ENCODE measurements around the gene RHBDL2. TPM values are rescaled to one million over a fixed set of nuclear protein-coding genes. Genes with fewer than 3 reads are reported as not detected.

The RHBDL2 gene
- total RNA-seq, 2 donors from 2014 or later = not detected

- H3K9ac ChIP-seq (ENCODE audit: extremely low read depth, low read length, poor library complexity, severe bottlenecking) = no peak overlapping the region
- H3K4me1 ChIP-seq (ENCODE audit: control insufficient read depth, insufficient read depth, low read length) = no peaks in the 10 kb centered on the region
- no peak overlapping the region for H3K4me3 ChIP-seq (ENCODE audit: low read length)
- no peak overlapping the region for H3K27ac ChIP-seq (ENCODE audit: low read depth, low read length)
- TF ChIP-seq, protein P1, sequence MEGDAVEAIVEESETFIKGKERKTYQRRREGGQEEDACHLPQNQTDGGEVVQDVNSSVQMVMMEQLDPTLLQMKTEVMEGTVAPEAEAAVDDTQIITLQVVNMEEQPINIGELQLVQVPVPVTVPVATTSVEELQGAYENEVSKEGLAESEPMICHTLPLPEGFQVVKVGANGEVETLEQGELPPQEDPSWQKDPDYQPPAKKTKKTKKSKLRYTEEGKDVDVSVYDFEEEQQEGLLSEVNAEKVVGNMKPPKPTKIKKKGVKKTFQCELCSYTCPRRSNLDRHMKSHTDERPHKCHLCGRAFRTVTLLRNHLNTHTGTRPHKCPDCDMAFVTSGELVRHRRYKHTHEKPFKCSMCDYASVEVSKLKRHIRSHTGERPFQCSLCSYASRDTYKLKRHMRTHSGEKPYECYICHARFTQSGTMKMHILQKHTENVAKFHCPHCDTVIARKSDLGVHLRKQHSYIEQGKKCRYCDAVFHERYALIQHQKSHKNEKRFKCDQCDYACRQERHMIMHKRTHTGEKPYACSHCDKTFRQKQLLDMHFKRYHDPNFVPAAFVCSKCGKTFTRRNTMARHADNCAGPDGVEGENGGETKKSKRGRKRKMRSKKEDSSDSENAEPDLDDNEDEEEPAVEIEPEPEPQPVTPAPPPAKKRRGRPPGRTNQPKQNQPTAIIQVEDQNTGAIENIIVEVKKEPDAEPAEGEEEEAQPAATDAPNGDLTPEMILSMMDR (conservative IDR thresholded peaks at IDR 0.05) = no peak
- Mint-ChIP-seq H3K36me3 (ENCODE audit: low read depth) (no peaks in the 10 kb centered on the region), H3K9me3 (no peaks in the 10 kb centered on the region), H3K4me1 (no peaks in the 10 kb centered on the region), H3K27me3 (ENCODE audit: insufficient read depth) (no peaks in the 10 kb centered on the region), H3K4me3 (no peak overlapping the region), H3K27ac (no peak overlapping the region)
- no peak for DNase-seq
- 62 to 68% methylated on average over 4 of the region's 4 CpGs for WGBS, 2 experiments (ENCODE audit: insufficient coverage in 1 of 2, insufficient read length in 1 of 2)
- H3K27me3 ChIP-seq (ENCODE audit: control insufficient read depth, insufficient read depth, low read length, poor library complexity, severe bottlenecking) = no peaks in the 10 kb centered on the region
- no peaks in the 10 kb centered on the region for H3K9me3 ChIP-seq (ENCODE audit: control insufficient read depth, low read length)
- no peaks in the 10 kb centered on the region for H3K36me3 ChIP-seq (ENCODE audit: control insufficient read depth, insufficient read depth, low read length)
Measured at GRCh38 chr1:38938722-38939260, 2.8 kb downstream of the RHBDL2 start.

DNA sequence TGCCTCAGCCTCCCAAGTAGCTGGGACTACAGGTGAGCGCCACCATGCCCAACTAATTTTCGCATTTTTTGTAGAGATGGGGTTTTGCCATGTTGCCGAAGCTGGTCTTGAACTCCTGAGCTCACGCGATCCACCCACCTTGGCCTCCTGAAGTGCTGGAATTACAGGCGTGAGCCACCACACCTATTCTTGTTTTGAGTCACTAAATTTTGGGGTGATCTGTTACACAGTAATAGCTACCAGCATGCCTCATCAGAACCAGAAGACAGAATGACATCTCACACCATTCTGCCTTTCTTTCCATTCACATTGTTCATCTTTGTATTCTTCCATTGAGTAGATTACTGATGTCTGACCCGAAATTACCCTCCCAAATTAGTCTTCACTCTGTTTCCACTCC, 9.1 kb downstream of the RHBDL2 start:
- Histone ChIP-seq H3K4me1 (ENCODE audit: control insufficient read depth, insufficient read depth, low read length) (no peaks in the 10 kb centered on the region), H3K27ac (ENCODE audit: low read depth, low read length) (no peak overlapping the region), H3K4me3 (ENCODE audit: low read length) (no peak overlapping the region), H3K27me3 (ENCODE audit: control insufficient read depth, insufficient read depth, low read length, poor library complexity, severe bottlenecking) (peaks cover 4% of the 10 kb centered on the region), H3K9me3 (ENCODE audit: control insufficient read depth, low read length) (no peaks in the 10 kb centered on the region), H3K9ac (ENCODE audit: extremely low read depth, low read length, poor library complexity, severe bottlenecking) (no peak overlapping the region), H3K36me3 (ENCODE audit: control insufficient read depth, insufficient read depth, low read length) (no peaks in the 10 kb centered on the region)
- Mint-ChIP-seq H3K36me3 (ENCODE audit: low read depth) (no peaks in the 10 kb centered on the region), H3K9me3 (no peaks in the 10 kb centered on the region), H3K4me1 (no peaks in the 10 kb centered on the region), H3K27ac (no peak overlapping the region), H3K4me3 (no peak overlapping the region), H3K27me3 (ENCODE audit: insufficient read depth) (no peaks in the 10 kb centered on the region)
- TF ChIP-seq, protein P1 (conservative IDR thresholded peaks at IDR 0.05) = no peak
- WGBS, 2 experiments (ENCODE audit: insufficient coverage in 1 of 2, insufficient read length in 1 of 2) = 90 to 95% methylated on average over 7 of the region's 7 CpGs
- DNase-seq = no peak

DNA sequence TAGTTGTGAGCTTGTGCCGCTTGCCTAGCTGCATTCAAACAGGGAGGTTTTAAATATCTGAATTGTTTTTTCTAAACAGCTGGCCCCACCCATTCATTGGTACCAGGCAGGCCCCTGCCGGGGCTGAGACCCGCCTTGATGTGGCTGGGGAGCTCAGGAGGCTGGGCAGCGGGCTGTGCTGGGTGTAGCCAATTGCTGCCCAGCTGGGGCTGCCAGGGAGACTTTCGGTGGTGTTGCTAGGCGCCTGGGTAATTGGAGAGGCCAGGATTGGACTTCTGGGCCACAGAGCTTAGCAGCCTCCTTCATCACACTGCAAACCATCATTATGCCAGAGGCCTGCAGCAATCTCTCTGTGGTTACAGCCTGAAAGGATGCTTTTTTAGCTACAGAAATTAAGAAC, 12.2 kb downstream of the RHBDL2 start:
- Mint-ChIP-seq H3K9me3 (no peaks in the 10 kb centered on the region), H3K36me3 (ENCODE audit: low read depth) (no peaks in the 10 kb centered on the region), H3K4me1 (no peaks in the 10 kb centered on the region), H3K27ac (no peak overlapping the region), H3K27me3 (ENCODE audit: insufficient read depth) (no peaks in the 10 kb centered on the region), H3K4me3 (no peak overlapping the region)
- Histone ChIP-seq H3K9me3 (ENCODE audit: control insufficient read depth, low read length) (no peaks in the 10 kb centered on the region), H3K36me3 (ENCODE audit: control insufficient read depth, insufficient read depth, low read length) (no peaks in the 10 kb centered on the region), H3K4me1 (ENCODE audit: control insufficient read depth, insufficient read depth, low read length) (no peaks in the 10 kb centered on the region), H3K9ac (ENCODE audit: extremely low read depth, low read length, poor library complexity, severe bottlenecking) (no peak overlapping the region), H3K4me3 (ENCODE audit: low read length) (no peak overlapping the region), H3K27me3 (ENCODE audit: control insufficient read depth, insufficient read depth, low read length, poor library complexity, severe bottlenecking) (peaks cover 4% of the 10 kb centered on the region), H3K27ac (ENCODE audit: low read depth, low read length) (no peak overlapping the region)
- TF ChIP-seq, protein P1 (conservative IDR thresholded peaks at IDR 0.05) = no peak
- 80 to 86% methylated on average over 2 to 6 of the region's 6 CpGs for WGBS, 2 experiments (ENCODE audit: insufficient coverage in 1 of 2, insufficient read length in 1 of 2)
- peak; percentile 57 for DNase-seq

Measured in endodermal cell (in vitro differentiated cells).